MM.1S (cell line): Measurements from ENCODE around the gene BRS3.

Experiments used
- EZH2 ChIP-seq: fragments of 300-600 bp; sonication (generic); optimal IDR thresholded peaks from 2 replicates; pipeline ENCODE3; 2017; ENCODE audit warnings: low read depth, mild to moderate bottlenecking, antibody characterized with exemption, low read length, mixed read lengths
- TF ChIP-seq, protein P1 (sequence below): fragments of 300-600 bp; sonication (generic); IDR thresholded peaks from 2 replicates; pipeline ENCODE4 v1.5.1; 2016; ENCODE audit warnings: antibody characterized with exemption, low read length, mixed read lengths

DNA sequence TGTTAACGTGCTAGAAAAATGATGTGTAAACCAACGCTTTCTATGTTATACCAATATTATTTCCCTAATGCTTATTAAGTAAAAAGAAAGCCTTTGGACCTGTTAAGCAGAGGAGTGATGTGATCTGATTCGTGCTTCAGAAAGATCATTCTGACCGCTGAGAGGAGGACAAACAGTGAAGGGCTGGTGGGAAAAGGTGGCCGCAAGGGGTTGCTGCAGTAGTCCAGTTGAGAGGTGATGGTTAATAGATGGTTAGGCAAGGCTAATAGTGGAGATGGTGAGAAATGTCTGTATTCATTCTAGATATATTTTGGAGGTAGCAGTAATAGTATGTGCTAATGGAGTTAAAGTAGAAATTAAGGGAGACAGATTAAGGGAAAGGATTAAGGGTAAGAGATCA is 31.3 kb downstream of the BRS3 start:
- no peak for TF ChIP-seq EZH2
- TF ChIP-seq, protein P1, sequence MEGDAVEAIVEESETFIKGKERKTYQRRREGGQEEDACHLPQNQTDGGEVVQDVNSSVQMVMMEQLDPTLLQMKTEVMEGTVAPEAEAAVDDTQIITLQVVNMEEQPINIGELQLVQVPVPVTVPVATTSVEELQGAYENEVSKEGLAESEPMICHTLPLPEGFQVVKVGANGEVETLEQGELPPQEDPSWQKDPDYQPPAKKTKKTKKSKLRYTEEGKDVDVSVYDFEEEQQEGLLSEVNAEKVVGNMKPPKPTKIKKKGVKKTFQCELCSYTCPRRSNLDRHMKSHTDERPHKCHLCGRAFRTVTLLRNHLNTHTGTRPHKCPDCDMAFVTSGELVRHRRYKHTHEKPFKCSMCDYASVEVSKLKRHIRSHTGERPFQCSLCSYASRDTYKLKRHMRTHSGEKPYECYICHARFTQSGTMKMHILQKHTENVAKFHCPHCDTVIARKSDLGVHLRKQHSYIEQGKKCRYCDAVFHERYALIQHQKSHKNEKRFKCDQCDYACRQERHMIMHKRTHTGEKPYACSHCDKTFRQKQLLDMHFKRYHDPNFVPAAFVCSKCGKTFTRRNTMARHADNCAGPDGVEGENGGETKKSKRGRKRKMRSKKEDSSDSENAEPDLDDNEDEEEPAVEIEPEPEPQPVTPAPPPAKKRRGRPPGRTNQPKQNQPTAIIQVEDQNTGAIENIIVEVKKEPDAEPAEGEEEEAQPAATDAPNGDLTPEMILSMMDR: no peak
